ENCODE measurements around the gene CDH18. TPM values are rescaled to one million over a fixed set of nuclear protein-coding genes. Genes with fewer than 3 reads are reported as not detected.
A peak's percentile ranks its signal among the peaks of the same experiment; 100 is the strongest.

Gene CDH18
- total RNA-seq, 1 donor = 16.6 TPM

DNA sequence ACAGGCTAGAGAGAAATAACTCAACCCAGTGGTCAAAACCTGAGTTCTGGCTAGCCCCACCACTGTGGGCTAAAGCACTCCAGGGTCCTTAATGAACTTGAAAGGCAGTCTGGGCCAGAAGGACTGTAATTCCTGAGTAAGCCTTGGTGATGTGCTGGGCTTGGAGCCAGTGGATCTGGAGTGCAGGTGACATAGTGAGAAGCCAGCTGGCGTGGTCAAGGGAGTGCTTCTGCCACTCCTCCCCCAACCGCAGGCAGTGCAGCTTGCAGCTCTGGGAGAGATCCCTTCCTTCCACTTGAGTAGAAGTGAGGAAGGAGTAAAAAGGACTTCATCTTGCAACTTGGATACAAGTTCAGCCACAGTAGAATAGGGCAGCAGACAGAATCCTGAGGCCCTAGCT lies 424.0 kb downstream of the CDH18 start:
- TF ChIP-seq, protein P1, sequence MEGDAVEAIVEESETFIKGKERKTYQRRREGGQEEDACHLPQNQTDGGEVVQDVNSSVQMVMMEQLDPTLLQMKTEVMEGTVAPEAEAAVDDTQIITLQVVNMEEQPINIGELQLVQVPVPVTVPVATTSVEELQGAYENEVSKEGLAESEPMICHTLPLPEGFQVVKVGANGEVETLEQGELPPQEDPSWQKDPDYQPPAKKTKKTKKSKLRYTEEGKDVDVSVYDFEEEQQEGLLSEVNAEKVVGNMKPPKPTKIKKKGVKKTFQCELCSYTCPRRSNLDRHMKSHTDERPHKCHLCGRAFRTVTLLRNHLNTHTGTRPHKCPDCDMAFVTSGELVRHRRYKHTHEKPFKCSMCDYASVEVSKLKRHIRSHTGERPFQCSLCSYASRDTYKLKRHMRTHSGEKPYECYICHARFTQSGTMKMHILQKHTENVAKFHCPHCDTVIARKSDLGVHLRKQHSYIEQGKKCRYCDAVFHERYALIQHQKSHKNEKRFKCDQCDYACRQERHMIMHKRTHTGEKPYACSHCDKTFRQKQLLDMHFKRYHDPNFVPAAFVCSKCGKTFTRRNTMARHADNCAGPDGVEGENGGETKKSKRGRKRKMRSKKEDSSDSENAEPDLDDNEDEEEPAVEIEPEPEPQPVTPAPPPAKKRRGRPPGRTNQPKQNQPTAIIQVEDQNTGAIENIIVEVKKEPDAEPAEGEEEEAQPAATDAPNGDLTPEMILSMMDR (IDR thresholded peaks at IDR 0.05; ENCODE audit: insufficient read depth, low read length) = no peak
- DNase-seq (ENCODE audit: low read depth) = no peak
- H3K4me3 ChIP-seq (ENCODE audit: low read depth, low read length) = no peak overlapping the region

DNA sequence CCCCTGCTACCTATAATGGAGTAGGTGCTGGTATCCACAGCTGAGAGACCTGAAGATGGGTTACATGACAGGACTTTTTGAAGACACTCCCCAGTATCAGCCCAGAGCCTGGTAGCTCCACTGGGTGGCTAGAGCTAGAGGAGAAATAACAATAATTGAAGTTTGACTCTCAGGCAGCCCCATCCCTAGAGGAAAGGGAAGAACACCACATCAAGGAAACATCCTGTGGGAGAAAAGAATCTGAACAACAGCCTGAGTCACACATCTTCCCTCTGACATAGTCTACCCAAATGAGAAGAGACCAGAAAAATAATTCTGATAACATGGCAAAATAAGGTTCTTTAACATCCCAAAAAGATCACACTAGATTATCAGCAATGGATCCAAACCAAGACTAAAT lies 432.1 kb downstream of the CDH18 start:
- DNase-seq (ENCODE audit: low read depth) = no peak
- TF ChIP-seq, protein P1 (IDR thresholded peaks at IDR 0.05; ENCODE audit: insufficient read depth, low read length) = no peak
- H3K4me3 ChIP-seq (ENCODE audit: low read depth, low read length) = no peak overlapping the region

DNA sequence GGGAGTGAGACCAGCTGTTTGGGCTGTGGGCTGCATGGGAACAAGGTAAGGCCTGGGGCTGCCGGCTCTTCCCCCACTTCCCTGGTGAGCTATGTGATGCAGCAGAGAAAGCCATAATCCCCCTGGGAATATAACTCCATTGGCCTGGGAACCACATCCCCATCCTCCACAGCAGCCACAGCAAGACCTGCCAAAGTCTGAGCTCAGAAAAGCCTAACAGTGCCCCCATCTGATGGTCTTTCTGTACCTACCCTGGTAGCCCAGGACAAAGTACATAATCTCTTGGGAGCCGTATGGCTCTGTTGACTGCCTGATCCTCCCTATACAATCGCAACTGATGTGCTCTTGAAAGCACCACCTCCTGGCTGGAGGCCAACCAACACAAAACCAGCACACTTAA lies 432.6 kb downstream of the CDH18 start:
- DNase-seq (ENCODE audit: low read depth) = no peak
- TF ChIP-seq, protein P1 (IDR thresholded peaks at IDR 0.05; ENCODE audit: insufficient read depth, low read length) = no peak

DNA sequence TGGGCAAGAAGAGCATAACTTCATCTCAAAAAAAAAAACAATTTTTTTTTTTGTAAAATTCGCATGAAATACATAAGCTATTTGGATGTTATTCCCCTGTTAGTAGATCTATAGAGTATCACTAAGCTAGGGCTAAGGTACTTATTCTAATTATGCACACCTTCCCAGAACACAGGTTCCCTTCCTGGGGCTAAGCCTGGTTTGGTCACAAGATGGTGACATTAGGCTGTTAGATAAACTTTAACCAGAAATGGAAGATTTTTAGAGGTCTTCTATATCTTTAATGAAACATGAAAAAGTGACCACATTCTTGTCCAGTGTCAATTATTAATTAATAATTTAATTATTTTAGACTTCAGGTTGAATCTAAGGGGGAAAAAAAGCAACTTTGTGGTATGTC lies 433.5 kb downstream of the CDH18 start:
- TF ChIP-seq, protein P1 (IDR thresholded peaks at IDR 0.05; ENCODE audit: insufficient read depth, low read length) = peak; percentile 1
- DNase-seq (ENCODE audit: low read depth) = no peak
- H3K4me3 ChIP-seq (ENCODE audit: low read depth, low read length) = no peak overlapping the region

More for the DNA sequence above, 432.6 kb downstream of the CDH18 start:
- H3K4me3 ChIP-seq (ENCODE audit: low read depth, low read length) = no peak overlapping the region

DNA sequence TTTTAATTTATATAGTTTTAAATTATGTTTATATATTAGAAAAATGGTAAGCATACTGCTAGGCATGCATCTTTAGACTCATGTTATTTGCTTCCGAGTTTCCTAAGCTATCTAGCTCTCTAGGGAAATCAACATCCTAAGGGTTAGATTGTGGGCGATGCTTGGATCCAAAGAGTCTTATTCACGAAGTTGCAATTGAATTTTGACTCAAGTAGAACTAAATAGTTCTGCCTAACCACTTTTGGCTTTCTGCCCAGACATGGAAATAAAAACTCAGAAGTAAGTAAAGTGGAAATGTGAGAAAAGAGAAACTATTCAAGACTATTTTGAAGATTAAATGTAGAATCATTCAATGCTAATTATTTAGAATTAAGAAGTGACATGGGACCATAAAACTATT lies 440.4 kb downstream of the CDH18 start:
- TF ChIP-seq, protein P1 (IDR thresholded peaks at IDR 0.05; ENCODE audit: insufficient read depth, low read length) = no peak
- DNase-seq (ENCODE audit: low read depth) = peak; percentile 88

DNA sequence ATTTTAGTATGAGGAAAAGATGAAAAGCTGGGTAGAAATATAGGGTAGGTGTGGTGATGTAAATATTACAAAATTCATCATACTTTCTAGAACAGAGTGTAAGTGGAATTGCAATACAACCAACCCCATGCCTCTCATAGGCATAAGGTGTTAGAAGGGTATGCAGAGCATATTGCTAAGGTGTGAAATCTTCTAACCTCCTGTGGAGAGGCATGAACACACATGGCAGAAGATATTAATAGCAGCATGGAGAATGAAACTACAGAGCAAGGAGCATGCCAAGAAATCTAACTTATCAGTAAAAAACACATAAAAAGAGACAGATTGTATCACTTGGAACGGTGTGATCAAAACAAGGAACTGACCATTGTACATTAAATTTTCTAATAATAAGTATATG lies 441.5 kb downstream of the CDH18 start:
- no peak overlapping the region for H3K4me3 ChIP-seq (ENCODE audit: low read depth, low read length)
- no peak for DNase-seq (ENCODE audit: low read depth)
- TF ChIP-seq, protein P1 (IDR thresholded peaks at IDR 0.05; ENCODE audit: insufficient read depth, low read length) = no peak

More for the DNA sequence above, 440.4 kb downstream of the CDH18 start:
- no peak overlapping the region for H3K4me3 ChIP-seq (ENCODE audit: low read depth, low read length)

DNA sequence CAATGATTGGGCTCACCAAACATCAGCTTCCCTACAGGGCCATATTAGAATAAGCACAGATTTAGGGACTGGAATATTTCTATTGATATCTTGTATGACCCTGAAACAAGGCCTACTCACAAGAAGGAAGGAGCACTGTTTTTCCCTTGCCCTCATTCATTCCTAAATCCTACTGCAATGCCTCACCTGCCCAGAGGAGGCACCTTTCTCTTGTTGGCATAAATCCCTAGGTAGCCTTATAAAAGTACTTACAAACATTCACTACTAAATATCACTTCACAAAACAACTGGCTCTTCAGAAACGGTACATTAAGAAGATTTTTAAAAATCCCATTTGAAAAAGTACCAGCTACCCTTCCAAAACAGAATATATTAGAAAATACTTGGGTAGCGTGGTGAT lies 449.4 kb downstream of the CDH18 start:
- no peak overlapping the region for H3K4me3 ChIP-seq (ENCODE audit: low read depth, low read length)
- TF ChIP-seq, protein P1 (IDR thresholded peaks at IDR 0.05; ENCODE audit: insufficient read depth, low read length) = no peak
- DNase-seq (ENCODE audit: low read depth) = no peak

Measured in fibroblast of the aortic adventitia (primary cell).